ENCODE data around the gene PFN3. TPM values are rescaled to one million over a fixed set of nuclear protein-coding genes. Genes with fewer than 3 reads are reported as not detected.

Gene PFN3
- total and polyA plus RNA-seq, 2 of the 4 experiments (the other 2 are of a cell fraction), result not detected

DNA sequence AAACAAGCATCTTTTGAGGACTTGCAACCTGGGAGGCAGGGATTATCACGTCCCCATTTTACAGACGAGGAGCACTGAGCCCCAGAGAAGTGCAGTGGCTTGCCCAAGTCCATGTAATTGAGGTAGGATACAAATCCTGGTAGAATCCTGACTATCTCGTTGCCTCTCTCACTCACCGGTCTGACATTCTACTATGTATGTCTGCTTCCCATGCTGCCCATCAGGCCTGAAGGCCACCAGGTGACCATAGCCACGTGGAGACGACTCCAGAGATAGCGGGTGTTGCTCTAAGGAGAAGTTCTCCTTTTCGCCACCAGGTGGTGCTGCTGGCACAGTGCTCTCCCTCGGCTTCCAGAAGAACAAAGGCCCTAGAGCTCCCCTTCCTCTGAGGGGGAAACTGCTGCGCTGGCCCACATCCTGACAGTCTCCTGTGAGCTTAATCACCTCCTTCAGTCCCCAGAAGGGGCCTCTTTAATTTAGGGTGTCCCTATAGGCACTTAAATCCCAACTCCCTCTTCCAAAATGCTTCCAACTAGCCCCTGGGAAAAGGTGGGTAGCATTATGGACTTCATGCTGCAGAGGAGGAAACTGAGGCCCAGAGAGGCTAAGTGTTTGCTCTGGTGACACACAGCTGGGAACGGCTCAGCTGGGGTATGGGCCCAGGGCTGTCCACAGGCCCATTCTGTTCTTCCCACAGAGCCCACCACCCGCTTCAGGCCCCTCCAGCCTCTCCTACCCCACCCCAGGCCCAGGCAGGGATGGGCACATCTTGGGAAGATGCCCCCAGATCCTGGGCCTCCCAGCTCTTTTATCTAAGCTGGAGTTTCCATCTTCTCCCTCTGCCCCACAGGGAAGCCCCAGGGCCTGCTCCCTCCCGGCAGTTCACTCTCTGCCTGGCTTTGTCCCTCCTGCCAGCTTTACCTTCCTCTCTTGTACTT, 9.8 kb downstream of the PFN3 start (continued):
- TF ChIP-seq CHD1 (IDR thresholded peaks at IDR 0.05; ENCODE audit: low read depth, low read length) (no peak), BHLHE40 (IDR thresholded peaks at IDR 0.05; ENCODE audit: low read depth, low read length) (no peak), RAD21 (IDR thresholded peaks at IDR 0.05; ENCODE audit: low read length) (peak; percentile 84)

Measured in IMR-90 (cell line).